Thymus (tissue), 11 donors: Measurements from ENCODE around the gene CDH4. TPM values are rescaled to one million over a fixed set of nuclear protein-coding genes. Genes with fewer than 3 reads are reported as not detected.
"Not testable (repeated sequence)": the region's sequence is repeated elsewhere in the genome, so short reads cannot be mapped to it uniquely, and the experiment has no call there.

Experiments
- DNase-seq, 9 donors: peaks; one replicate each; pipeline ENCODE4 v3.0.0-alpha.2; 2013; ENCODE audit warnings: low spot score in 9 of 9, low read depth in 6 of 9, missing footprints in 1 of 9
- H3K27ac ChIP-seq, 2 donors: one replicate each; pipeline ENCODE4 v1.5.1; 2013; ENCODE audit warnings: control low read depth in 1 of 2, low read depth in 1 of 2, low read length in 1 of 2, mild to moderate bottlenecking in 1 of 2, moderate library complexity in 1 of 2
- H3K27me3 ChIP-seq, 2 donors: one replicate each; pipeline ENCODE4 v1.5.1; 2013; ENCODE audit warnings: low read length in 1 of 2; ENCODE audit not compliant: control insufficient read depth in 2 of 2, insufficient read depth in 1 of 2
- H3K36me3 ChIP-seq, 2 donors: one replicate each; pipeline ENCODE4 v1.5.1; 2013; ENCODE audit warnings: low read length in 1 of 2, mild to moderate bottlenecking in 1 of 2, moderate library complexity in 1 of 2; ENCODE audit not compliant: control insufficient read depth in 2 of 2, insufficient read depth in 2 of 2
- H3K4me1 ChIP-seq, 2 donors: one replicate each; pipeline ENCODE4 v1.5.1; 2013; ENCODE audit warnings: low read length in 2 of 2; ENCODE audit not compliant: control insufficient read depth in 2 of 2, insufficient read depth in 2 of 2
- H3K4me3 ChIP-seq, 2 donors: one replicate each; pipeline ENCODE4 v1.5.1; 2013; ENCODE audit warnings: low read length in 2 of 2, control low read depth in 1 of 2, mild to moderate bottlenecking in 1 of 2
- H3K9me3 ChIP-seq, 2 donors: one replicate each; pipeline ENCODE4 v1.5.1; 2013; ENCODE audit warnings: low read length in 1 of 2, mild to moderate bottlenecking in 1 of 2; ENCODE audit not compliant: control insufficient read depth in 2 of 2, insufficient read depth in 1 of 2
- WGBS: extraction: QIAGEN DNeasy Blood & Tissue Kit; methylation state at CpG from one replicate; pipeline ENCODE4 v1.1.7; 2013; 5-methylcytosine and 5-hydroxymethylcytosine counted together
- polyA plus RNA-seq: library from polyadenylated mRNA; stranded (reverse); fragments of 200-250 nt; gene quantifications from one replicate; pipeline ENCODE4 v1.2.3, GENCODE V29; 2013
- total RNA-seq: library from RNA; stranded (reverse); fragments of 120-200 nt; gene quantifications from one replicate; pipeline ENCODE4 v1.2.4, GENCODE V29; 2013
- donor health status: healthy.

CDH4 gene
- total and polyA plus RNA-seq, 2 donors, result 0.34 to 0.61 TPM

DNA sequence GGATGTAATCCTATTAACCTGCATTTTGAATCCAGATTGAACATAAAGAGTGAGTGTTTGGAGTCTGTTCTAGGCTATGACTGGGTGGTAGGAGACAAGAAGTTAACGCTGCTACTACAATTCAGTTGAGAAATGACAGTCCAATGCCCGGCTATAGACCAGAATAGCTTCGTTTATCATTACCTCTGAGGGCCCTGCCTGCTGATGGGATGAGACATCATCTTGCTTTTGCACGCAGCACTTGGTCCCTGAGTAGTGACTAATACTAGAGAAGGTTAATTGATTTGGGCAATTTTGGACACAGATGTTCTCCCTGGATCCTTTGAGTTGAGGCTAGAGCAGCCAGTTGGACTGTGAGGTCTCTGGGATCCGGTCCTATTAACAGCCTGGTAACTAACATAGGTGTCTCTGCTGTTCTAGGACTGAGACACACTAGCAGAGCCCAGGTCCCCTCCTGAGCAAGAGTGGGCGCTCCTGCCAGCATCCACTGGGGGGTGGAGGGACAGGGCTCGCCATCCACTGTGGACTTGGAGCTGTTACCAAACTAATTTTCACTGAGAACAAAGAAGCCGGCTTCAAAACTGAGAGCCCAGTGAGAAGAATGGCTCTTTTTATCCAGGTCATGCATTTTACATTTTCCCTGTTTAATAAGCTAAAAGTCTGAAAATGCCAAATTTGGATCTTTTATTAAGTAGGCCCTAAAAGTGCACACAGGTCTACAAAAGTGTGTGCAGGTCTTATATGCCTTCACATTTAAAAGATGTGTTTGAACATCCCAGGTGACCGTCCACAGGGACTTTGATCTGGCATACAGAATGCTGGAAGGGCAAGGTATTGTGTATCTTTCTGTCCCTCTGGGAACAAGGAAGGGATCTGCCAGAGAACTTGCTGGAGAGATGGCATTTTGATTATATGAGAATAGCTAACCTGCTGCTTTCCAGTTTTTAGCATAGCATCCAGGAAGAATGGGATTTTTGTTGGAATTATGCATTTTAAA, 212.5 kb downstream of the CDH4 start:
- 92% methylated on average over 9 of the region's 9 CpGs for WGBS
- no peak for DNase-seq
- peaks cover 0 to 2% of the 10 kb centered on the region in 2 donors for H3K9me3 ChIP-seq

DNA sequence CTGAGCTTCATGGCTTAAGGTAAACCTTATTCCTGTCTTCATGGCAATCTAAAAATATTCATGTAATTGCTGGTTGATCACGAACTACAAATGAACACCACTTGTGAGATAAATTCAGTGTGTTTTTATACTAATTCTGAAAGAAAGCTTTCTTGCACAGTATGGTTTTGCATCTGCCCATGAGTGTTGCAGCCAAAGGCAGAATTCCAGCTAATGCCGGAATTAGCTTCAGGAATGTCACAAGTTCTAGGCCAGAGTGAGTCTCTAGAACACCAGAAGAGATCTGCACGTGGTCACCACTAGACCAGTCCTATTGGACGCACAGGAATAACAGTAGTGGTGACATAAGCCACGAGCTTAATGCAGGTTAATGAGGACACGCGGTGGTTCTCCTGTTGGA, 223.7 kb downstream of the CDH4 start:
- Histone ChIP-seq H3K9me3 (peaks cover 0 to 2% of the 10 kb centered on the region in 2 donors), H3K4me3 (no peak overlapping the region), H3K27ac (no peak overlapping the region), H3K4me1 (no peaks in the 10 kb centered on the region), H3K27me3 (no peaks in the 10 kb centered on the region), H3K36me3 (no peaks in the 10 kb centered on the region)
- 91% methylated on average over 7 of the region's 7 CpGs for WGBS
- no peak for DNase-seq

More for the DNA sequence above, 212.5 kb downstream of the CDH4 start:
- Histone ChIP-seq H3K27me3 (no peaks in the 10 kb centered on the region), H3K27ac (no peak overlapping the region), H3K4me1 (no peaks in the 10 kb centered on the region), H3K36me3 (no peaks in the 10 kb centered on the region), H3K4me3 (no peak overlapping the region)

DNA sequence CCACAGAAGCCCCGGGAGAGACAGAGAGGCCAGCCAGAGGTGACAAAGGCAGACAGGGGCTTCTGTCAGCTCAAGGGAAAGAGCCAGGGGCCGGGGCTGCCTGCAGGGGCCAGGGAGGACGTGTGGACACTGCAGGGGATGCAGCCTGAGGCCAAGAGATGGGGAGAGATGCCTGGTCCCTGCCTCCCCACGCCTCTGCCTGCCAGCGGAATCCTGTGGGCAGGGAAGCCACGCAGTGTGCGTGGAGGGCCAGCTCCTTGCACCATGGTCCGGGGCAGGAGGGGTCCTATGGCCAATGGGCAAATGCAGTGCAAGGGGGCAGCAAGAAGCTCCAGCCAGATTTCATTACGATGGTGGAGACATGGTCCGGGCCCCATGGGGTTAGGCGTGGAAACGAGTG, 224.9 kb downstream of the CDH4 start:
- no peak overlapping the region for H3K27ac ChIP-seq
- H3K36me3 ChIP-seq, result no peaks in the 10 kb centered on the region
- no peak overlapping the region for H3K4me3 ChIP-seq
- DNase-seq, result no peak
- H3K4me1 ChIP-seq, result no peaks in the 10 kb centered on the region
- H3K9me3 ChIP-seq, result peaks cover 0 to 2% of the 10 kb centered on the region in 2 donors
- no peaks in the 10 kb centered on the region for H3K27me3 ChIP-seq
- 85% methylated on average over 12 of the region's 12 CpGs for WGBS

DNA sequence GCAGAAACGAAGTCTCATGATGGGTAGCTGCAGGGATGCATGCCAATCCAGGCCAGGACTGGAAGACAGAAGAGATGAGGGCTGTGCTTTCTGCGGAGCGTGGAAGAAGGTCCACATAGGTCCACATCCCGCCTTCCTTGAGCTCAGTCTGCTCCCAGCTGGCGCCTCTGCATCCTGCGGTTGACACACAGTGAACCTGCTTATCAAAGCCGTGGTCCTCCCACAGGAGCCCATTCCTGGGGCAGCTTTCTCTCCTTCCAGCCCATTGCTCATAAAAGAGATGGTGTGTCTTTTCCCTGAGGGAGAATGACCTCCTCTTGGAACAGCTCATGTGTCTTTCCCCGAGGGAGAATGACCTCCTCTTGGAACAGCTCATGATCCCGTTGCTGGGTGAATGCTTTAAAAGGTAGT, 225.4 kb downstream of the CDH4 start:
- Histone ChIP-seq H3K27me3 (no peaks in the 10 kb centered on the region), H3K36me3 (no peaks in the 10 kb centered on the region), H3K4me3 (no peak overlapping the region), H3K9me3 (peaks cover 0 to 4% of the 10 kb centered on the region in 2 donors), H3K27ac (no peak overlapping the region), H3K4me1 (no peaks in the 10 kb centered on the region)
- 85% methylated on average over 9 of the region's 9 CpGs for WGBS
- DNase-seq, result no peak

DNA sequence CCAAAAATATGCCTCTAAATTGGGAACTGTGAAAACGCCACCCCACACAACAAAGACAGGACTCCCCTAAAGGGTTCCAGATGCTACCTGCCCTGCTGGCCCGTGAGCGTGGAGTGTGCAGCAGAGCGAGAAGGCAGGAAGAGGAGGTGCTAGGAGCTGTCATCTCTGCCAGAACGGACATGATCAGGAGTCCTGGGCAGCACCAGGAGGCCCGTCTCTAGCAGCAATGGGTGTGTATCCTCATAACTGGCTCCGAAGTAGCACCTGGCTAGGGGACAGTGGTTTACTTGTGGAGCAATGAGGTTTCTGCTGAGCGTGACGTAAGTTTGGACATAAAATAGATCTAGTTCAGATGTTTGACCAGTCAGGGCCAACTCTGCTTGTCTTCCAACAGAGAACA, 226.0 kb downstream of the CDH4 start:
- no peaks in the 10 kb centered on the region for H3K36me3 ChIP-seq
- no peak for DNase-seq
- H3K27me3 ChIP-seq, result no peaks in the 10 kb centered on the region
- H3K9me3 ChIP-seq, result peaks cover 0 to 4% of the 10 kb centered on the region in 2 donors
- H3K27ac ChIP-seq, result no peak overlapping the region
- no peak overlapping the region for H3K4me3 ChIP-seq
- 85% methylated on average over 9 of the region's 9 CpGs for WGBS
- H3K4me1 ChIP-seq, result no peaks in the 10 kb centered on the region

DNA sequence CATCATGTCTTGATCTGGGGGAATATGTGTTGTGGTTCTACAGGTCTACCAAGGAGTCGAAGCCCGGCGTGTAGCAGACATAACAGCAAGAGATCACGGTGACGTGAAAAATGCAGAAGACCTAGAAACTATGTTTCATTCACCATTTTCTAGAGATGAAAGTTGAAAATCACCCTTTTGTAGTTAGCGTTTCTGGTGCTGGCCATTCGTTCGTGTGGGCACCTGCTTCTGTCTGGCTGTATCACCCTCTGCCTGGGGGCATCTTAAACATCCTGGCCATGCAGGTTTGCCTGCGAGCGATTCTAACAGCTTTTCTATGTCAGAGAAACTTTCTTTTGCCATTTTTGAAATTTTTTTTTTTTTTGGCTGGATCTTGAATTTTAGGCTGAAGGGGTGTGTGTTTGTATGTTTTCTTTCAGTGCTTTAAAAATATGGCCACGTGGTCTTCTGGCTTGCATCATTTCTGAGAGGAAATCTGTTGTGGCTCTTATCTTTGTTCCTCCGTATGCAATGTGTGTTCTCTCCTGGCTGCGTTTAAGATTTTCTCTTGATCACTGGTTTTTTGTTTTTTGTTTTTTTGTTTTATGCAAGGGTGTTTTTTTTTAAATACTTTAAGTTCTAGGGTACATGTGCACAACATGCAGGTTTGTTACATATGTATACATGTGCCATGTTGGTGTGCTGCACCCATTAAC, 226.7 kb downstream of the CDH4 start:
- 87% methylated on average over 13 of the region's 13 CpGs for WGBS
- DNase-seq, result no peak

DNA sequence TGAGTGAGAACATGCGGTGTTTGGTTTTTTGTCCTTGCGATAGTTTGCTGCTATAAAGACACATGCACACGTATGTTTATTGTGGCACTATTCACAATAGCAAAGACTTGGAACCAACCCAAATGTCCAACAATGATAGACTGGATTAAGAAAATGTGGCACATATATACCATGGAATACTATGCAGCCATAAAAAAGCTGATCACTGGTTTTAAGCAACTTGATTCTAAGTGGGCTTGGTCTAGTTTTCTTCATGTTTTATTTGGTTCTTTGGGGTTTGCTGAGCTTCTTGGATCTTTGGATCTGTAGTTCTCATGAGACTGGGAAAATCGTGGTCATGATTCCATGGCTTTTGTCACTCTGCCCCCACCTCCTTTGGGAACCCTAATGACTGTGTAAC, 227.4 kb downstream of the CDH4 start:
- H3K4me1 ChIP-seq, H3K9me3 ChIP-seq, H3K36me3 ChIP-seq, H3K27me3 ChIP-seq, DNase-seq, H3K4me3 ChIP-seq, H3K27ac ChIP-seq: not testable (repeated sequence)
- WGBS, result 95% methylated on average over 4 of the region's 4 CpGs

More for the DNA sequence above, 226.7 kb downstream of the CDH4 start:
- Histone ChIP-seq H3K27me3 (no peaks in the 10 kb centered on the region), H3K4me1 (no peaks in the 10 kb centered on the region), H3K36me3 (no peaks in the 10 kb centered on the region), H3K27ac (no peak overlapping the region), H3K9me3 (peaks cover 0 to 4% of the 10 kb centered on the region in 2 donors), H3K4me3 (no peak overlapping the region)

DNA sequence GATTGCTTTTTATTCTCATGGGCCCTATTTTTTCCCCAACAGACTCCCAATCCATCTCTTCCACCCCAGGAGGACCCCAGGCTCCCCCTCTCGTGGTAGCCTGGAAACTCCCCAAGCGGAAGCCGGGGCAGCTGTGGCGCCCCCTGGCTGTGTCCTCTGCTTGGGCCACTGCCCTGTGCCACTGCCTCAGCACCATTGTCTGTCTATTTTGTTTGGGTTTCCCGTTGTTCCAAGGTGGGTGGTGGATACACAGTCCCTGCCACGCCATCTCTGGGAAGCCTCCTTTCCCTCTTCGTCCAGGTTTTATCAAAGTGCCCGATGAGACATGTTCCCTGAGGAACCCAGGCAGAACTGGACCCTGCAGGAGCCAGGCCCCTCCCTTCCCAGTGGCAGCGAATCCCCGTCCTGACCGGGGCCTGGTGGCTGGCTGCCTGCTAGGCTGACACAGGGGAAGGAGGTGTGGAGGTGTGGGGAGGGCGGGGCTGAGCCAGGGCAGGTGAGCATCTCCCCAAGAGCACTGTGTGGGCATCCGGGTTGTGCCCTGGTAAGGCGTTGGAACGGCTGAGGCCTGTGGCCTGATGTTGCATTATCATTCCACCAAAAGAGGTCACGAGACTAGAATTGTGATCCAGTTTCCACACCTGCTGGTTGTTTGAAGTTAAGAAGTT, 228.2 kb downstream of the CDH4 start:
- no peak for DNase-seq
- no peak overlapping the region for H3K4me3 ChIP-seq
- H3K4me1 ChIP-seq, result no peaks in the 10 kb centered on the region
- 92% methylated on average over 16 of the region's 16 CpGs for WGBS
- peaks cover 0 to 4% of the 10 kb centered on the region in 2 donors for H3K9me3 ChIP-seq
- H3K27ac ChIP-seq, result no peak overlapping the region
- no peaks in the 10 kb centered on the region for H3K27me3 ChIP-seq
- H3K36me3 ChIP-seq, result no peaks in the 10 kb centered on the region
